ENCODE data around the gene TMEM225B.
A peak's percentile ranks its signal among the peaks of the same experiment; 100 is the strongest.
"Not testable (repeated sequence)": the region's sequence is repeated elsewhere in the genome, so short reads cannot be mapped to it uniquely, and the experiment has no call there.

Gene TMEM225B, protein sequence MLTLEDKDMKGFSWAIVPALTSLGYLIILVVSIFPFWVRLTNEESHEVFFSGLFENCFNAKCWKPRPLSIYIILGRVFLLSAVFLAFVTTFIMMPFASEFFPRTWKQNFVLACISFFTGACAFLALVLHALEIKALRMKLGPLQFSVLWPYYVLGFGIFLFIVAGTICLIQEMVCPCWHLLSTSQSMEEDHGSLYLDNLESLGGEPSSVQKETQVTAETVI

GRCh38 chr7:99597762-99598501 is at the start of gene TMEM225B:
Gene TMEM225B (plus strand): TSS chr7:99598267. CDS start chr7:99604389, 6,122 bp downstream.
- no peak for DNase-seq
- TF ChIP-seq GATA1 (IDR thresholded peaks at IDR 0.05; ENCODE audit: low read depth, low read length) (no peak), POLR2A (IDR thresholded peaks at IDR 0.05; ENCODE audit: low read length) (no peak)

GRCh38 chr7:99549545-99549944 is 48.5 kb upstream of the TMEM225B start:
- DNase-seq = not testable (repeated sequence)

- DNase-seq = peak; percentile 35 to 42
- no peak for TF ChIP-seq POLR2A (IDR thresholded peaks at IDR 0.05; ENCODE audit: low read length)
- TF ChIP-seq GATA1 (IDR thresholded peaks at IDR 0.05; ENCODE audit: low read depth, low read length) = no peak
Observed at GRCh38 chr7:99551334-99551733, 46.7 kb upstream of the TMEM225B start.

DNA sequence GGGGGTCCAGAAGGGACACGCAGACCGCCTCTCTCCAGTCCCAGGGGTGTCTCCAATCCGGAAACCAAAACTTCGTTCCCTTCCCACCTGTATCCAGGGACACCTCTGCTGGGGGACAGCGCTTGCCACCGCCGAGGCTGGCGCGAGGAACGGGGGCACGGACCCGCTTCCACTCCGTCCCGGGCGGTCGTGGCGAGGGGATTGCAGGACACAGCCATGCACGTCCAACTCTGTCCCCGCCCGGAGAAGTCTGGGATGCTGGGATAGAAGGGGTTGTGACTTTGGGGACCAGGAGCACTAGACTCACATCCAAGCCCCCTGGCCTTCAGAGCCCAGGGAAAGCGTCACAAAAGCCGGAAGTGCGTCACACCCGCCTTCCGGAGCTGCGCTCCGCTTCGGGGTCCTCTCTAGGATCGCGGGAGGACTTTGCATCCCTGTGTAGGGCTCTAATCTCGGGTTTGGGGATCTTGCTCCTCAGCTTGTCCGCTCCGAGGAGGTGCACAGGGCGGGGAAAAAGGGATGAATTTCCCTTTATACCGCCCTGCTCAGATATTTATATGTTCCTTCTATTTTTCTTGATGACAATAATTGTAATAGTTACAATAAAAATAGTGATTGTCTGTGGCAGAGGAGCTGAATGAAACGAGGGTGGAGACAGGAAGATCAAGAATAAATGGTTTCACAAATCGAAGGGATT is 46.2 kb upstream of the TMEM225B start, which contains the start of gene FAM200A:
Gene FAM200A (minus strand): TSS at position 348 of the 697 bp plus-strand sequence. CDS start 3,707 bp downstream, outside the sequence.
- TF ChIP-seq GATA1 (IDR thresholded peaks at IDR 0.05; ENCODE audit: low read depth, low read length) (no peak), POLR2A (IDR thresholded peaks at IDR 0.05; ENCODE audit: low read length) (peak; percentile 95)
- peak; percentile 93 for DNase-seq

- no peak for TF ChIP-seq GATA1 (IDR thresholded peaks at IDR 0.05; ENCODE audit: low read depth, low read length)
- no peak for TF ChIP-seq POLR2A (IDR thresholded peaks at IDR 0.05; ENCODE audit: low read length)
- DNase-seq = no peak
Observed at GRCh38 chr7:99553039-99553438, 45.0 kb upstream of the TMEM225B start.

DNA sequence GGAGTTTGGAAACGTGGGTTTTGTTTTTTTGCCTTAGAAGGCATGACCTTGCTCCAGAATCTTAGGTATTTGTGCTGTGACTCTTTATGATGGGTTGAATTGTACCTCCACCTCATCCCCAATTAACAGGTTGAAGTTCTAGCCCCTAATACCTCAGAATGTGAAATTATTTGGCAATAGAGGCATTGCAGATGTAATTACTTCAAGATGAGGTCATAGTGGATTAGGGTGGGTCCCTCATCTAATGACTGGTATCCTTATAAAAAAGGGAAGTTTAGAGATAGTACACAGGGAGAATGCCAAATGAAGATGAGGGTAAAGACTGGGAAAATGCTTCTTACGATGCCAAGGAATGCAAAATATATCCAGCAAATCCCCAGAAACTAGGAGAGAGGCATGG is 43.1 kb upstream of the TMEM225B start:
- peak in 1 of 2 experiments; percentile 23 for DNase-seq
- TF ChIP-seq POLR2A (IDR thresholded peaks at IDR 0.05; ENCODE audit: low read length) (no peak), GATA1 (IDR thresholded peaks at IDR 0.05; ENCODE audit: low read depth, low read length) (no peak)

- TF ChIP-seq POLR2A (IDR thresholded peaks at IDR 0.05; ENCODE audit: low read length) = no peak
- TF ChIP-seq GATA1 (IDR thresholded peaks at IDR 0.05; ENCODE audit: low read depth, low read length) = no peak
- no peak for DNase-seq
Observed at GRCh38 chr7:99557196-99557607, 40.9 kb upstream of the TMEM225B start.

GRCh38 chr7:99557940-99558305 is 40.1 kb upstream of the TMEM225B start:
- TF ChIP-seq POLR2A (IDR thresholded peaks at IDR 0.05; ENCODE audit: low read length) (no peak), GATA1 (IDR thresholded peaks at IDR 0.05; ENCODE audit: low read depth, low read length) (no peak)
- no peak for DNase-seq

DNA sequence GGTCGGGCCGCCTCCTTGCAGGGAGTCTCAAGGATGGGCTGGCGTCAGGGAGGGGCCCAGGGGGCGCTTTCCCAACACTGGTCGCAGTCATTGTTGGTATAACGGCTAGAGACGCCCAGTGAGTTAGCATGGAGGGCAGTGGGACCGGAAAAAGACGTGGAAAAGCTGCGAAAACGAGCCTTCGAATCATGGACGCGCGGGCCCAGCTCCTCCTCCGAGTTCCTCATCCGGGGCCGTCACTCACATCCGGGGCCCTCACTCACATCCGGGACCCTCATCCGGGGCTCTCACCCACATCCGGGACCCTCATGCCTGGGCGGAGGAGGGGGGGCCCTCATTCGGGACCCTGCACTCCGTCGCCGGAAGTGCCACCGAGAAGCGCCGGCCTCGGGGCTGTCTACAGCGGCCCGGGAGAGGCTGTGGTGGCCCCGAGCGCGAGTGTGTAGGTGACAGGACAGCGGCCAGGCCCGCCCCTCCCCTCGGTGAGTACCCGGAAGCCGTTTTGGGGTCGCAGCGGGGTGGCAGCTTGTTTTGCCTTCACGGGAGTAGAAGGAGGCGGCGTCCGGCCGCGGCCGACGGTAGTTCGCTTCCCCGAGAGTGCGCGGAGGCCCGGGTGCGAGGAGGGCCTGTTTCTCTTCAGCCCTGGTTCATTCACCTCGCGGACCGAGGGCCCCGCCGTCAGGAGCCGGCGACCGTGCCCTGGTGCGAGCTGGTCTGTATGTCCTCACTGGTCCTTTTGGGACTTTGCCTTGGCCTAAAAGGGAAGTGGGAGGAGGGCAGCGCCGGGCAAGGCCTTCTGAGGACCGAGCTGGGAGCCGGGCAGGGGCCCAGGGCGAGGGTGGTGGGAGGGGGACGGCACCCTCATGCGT is 39.5 kb upstream of the TMEM225B start, which contains the start of gene ZNF655:
Gene ZNF655 (plus strand): TSS at position 337 of the 869 bp plus-strand sequence. CDS start 1,918 bp downstream, outside the sequence.
- TF ChIP-seq POLR2A (IDR thresholded peaks at IDR 0.05; ENCODE audit: low read length) = peak; percentile 83
- TF ChIP-seq GATA1 (IDR thresholded peaks at IDR 0.05; ENCODE audit: low read depth, low read length) = no peak
- peak; percentile 89 to 93 for DNase-seq

DNA sequence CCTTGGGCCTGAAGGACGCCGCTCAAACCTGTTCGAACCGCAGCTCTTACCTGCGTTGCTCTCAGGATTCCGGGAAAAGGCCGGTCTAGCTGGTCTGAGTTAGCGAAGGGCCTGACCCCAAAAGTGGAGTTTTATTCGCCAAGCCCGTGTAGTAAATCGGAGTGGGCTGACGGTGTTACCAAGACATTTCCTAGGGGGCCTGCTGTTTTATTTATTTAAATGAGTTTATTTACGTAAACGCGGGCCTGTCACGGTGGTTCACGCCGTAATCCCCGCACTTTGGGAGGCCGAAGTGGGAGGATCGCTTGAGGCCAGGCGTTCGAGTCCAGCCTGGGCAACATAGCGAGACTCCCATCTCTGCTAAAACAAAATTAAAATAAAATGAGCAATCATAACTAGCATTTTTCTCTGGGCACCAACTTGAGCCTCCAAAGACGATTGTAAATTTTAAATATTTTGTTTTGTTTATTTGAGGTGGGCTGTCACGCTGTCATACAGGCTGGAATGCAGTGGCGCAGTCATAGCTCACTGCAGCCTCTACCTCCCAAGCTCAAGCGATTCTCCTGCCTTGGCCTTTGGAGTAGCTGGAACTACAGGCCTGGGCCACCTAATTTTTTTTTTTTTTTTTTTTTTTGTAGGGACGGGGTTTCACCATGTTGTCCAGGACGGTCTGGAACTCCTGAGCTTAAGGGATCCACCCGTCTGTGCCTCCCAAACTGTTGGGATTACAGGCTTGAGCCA is 38.7 kb upstream of the TMEM225B start:
- TF ChIP-seq POLR2A (IDR thresholded peaks at IDR 0.05; ENCODE audit: low read length) (no peak), GATA1 (IDR thresholded peaks at IDR 0.05; ENCODE audit: low read depth, low read length) (no peak)
- peak in 1 of 2 experiments; percentile 70 for DNase-seq

- peak in 1 of 2 experiments; percentile 34 for DNase-seq
- TF ChIP-seq GATA1 (IDR thresholded peaks at IDR 0.05; ENCODE audit: low read depth, low read length) = no peak
- TF ChIP-seq POLR2A (IDR thresholded peaks at IDR 0.05; ENCODE audit: low read length) = no peak
Observed at GRCh38 chr7:99560834-99561736, 37.0 kb upstream of the TMEM225B start.

- TF ChIP-seq POLR2A (IDR thresholded peaks at IDR 0.05; ENCODE audit: low read length) (no peak), GATA1 (IDR thresholded peaks at IDR 0.05; ENCODE audit: low read depth, low read length) (no peak)
- no peak for DNase-seq
Observed at GRCh38 chr7:99561737-99562051, 36.4 kb upstream of the TMEM225B start.

Measured in erythroblast (primary cell).